ENCODE data around the gene RGS3.

RGS3 gene

DNA sequence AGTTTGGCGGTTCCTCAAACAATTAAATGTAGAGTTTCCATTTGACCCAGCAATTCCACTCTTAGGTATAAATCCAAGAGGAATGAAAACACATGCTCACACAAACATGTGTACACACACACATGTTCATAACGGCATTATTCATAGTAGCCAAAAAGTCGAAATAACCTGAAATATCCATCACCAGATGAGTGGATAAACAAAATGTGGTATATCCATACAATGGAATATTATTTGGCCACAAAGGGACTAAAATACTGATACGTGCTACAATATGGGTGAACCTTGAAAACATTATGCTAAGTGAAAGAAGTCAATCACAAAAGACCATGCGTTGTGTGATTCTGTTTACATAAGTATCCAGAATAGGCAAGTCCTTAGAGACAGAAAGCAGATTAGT, 8.7 kb downstream of the RGS3 start:
- TF ChIP-seq, protein P1, sequence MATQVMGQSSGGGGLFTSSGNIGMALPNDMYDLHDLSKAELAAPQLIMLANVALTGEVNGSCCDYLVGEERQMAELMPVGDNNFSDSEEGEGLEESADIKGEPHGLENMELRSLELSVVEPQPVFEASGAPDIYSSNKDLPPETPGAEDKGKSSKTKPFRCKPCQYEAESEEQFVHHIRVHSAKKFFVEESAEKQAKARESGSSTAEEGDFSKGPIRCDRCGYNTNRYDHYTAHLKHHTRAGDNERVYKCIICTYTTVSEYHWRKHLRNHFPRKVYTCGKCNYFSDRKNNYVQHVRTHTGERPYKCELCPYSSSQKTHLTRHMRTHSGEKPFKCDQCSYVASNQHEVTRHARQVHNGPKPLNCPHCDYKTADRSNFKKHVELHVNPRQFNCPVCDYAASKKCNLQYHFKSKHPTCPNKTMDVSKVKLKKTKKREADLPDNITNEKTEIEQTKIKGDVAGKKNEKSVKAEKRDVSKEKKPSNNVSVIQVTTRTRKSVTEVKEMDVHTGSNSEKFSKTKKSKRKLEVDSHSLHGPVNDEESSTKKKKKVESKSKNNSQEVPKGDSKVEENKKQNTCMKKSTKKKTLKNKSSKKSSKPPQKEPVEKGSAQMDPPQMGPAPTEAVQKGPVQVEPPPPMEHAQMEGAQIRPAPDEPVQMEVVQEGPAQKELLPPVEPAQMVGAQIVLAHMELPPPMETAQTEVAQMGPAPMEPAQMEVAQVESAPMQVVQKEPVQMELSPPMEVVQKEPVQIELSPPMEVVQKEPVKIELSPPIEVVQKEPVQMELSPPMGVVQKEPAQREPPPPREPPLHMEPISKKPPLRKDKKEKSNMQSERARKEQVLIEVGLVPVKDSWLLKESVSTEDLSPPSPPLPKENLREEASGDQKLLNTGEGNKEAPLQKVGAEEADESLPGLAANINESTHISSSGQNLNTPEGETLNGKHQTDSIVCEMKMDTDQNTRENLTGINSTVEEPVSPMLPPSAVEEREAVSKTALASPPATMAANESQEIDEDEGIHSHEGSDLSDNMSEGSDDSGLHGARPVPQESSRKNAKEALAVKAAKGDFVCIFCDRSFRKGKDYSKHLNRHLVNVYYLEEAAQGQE (IDR thresholded peaks at IDR 0.05; ENCODE audit: insufficient replicate concordance, low read depth), result no peak
- TF ChIP-seq, protein P2, sequence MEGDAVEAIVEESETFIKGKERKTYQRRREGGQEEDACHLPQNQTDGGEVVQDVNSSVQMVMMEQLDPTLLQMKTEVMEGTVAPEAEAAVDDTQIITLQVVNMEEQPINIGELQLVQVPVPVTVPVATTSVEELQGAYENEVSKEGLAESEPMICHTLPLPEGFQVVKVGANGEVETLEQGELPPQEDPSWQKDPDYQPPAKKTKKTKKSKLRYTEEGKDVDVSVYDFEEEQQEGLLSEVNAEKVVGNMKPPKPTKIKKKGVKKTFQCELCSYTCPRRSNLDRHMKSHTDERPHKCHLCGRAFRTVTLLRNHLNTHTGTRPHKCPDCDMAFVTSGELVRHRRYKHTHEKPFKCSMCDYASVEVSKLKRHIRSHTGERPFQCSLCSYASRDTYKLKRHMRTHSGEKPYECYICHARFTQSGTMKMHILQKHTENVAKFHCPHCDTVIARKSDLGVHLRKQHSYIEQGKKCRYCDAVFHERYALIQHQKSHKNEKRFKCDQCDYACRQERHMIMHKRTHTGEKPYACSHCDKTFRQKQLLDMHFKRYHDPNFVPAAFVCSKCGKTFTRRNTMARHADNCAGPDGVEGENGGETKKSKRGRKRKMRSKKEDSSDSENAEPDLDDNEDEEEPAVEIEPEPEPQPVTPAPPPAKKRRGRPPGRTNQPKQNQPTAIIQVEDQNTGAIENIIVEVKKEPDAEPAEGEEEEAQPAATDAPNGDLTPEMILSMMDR (IDR thresholded peaks at IDR 0.05; ENCODE audit: insufficient read depth, low read length), result no peak
- TF ChIP-seq POLR2AphosphoS5 (IDR thresholded peaks at IDR 0.05; ENCODE audit: low read depth) (no peak), SPI1 (IDR thresholded peaks at IDR 0.05; ENCODE audit: borderline replicate concordance, low read depth) (no peak), GABPA (IDR thresholded peaks at IDR 0.05; ENCODE audit: low read depth) (no peak)
- Histone ChIP-seq H3K4me3 (replicated peaks; ENCODE audit: insufficient read depth, low read length) (no peak overlapping the region), H3K27ac (replicated peaks) (no peak overlapping the region), H3K27me3 (ENCODE audit: insufficient read depth, poor library complexity, severe bottlenecking) (peaks cover under 1% of the 10 kb centered on the region)
- DNase-seq (ENCODE audit: low read depth in 1 of 2, low spot score in 1 of 2), result no peak

DNA sequence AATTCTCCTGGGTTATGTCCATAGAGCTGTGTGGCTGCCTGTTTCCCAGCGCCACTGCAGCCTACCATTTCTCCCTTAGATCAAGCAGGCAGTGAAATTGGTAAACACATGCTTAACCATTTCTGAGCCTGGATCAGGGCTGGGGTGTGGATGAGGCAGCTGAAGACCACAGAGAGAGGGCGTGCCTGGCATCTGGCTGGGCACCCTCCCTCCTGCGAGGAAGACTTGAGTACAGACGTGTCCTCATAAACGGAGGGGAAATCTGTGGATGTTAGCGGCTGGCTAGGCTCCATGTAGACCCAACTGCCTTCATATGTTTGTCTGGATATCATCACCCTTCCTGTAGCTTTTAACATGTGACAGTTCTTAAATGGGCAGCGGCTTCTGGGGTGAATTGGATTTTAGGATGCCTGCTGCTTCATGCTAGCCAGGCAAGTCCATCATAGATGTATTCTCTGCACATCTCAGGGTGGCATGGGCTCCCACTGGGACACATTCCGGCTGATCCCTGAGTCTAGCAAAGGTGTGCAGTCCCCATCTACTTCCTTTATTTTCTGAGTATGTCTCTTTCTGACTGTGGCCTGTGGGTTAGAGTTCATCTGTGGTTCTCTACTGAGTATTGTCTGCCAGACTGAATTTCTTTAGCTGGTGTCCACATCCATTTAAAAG, 11.0 kb downstream of the RGS3 start:
- DNase-seq (ENCODE audit: low read depth in 1 of 2, low spot score in 1 of 2), result no peak
- H3K27me3 ChIP-seq (ENCODE audit: insufficient read depth, poor library complexity, severe bottlenecking), result peaks cover 3% of the 10 kb centered on the region
- no peak overlapping the region for H3K27ac ChIP-seq (replicated peaks)

DNA sequence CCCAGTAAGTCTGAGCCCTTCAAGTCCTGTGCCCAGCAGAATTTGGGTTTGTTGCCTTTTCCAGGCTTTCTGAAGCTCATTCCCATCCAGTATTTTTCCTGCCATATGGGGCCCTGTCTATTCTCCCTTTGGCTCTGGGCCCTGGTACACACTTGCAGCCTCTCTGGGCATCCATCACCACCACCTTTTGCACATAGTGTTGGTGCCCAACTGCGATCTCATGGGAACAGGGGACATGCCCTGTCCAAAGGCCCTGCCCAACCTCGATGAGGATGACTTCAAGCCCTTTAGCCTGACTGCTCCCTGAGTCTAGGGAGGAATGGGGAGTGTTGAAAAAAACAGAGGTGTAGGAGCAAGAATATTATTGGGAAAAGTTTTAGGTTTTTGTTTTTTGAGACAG, 11.5 kb downstream of the RGS3 start:
- Histone ChIP-seq H3K4me3 (replicated peaks; ENCODE audit: insufficient read depth, low read length) (no peak overlapping the region), H3K27me3 (ENCODE audit: insufficient read depth, poor library complexity, severe bottlenecking) (peaks cover 3% of the 10 kb centered on the region), H3K27ac (replicated peaks) (no peak overlapping the region)
- TF ChIP-seq SPI1 (IDR thresholded peaks at IDR 0.05; ENCODE audit: borderline replicate concordance, low read depth), result no peak
- no peak for TF ChIP-seq GABPA (IDR thresholded peaks at IDR 0.05; ENCODE audit: low read depth)
- TF ChIP-seq POLR2AphosphoS5 (IDR thresholded peaks at IDR 0.05; ENCODE audit: low read depth), result no peak
- TF ChIP-seq, protein P1 (IDR thresholded peaks at IDR 0.05; ENCODE audit: insufficient replicate concordance, low read depth), result no peak
- TF ChIP-seq, protein P2 (IDR thresholded peaks at IDR 0.05; ENCODE audit: insufficient read depth, low read length), result no peak
- DNase-seq (ENCODE audit: low read depth in 1 of 2, low spot score in 1 of 2), result no peak

More for the DNA sequence above, 11.0 kb downstream of the RGS3 start:
- TF ChIP-seq, protein P1 (IDR thresholded peaks at IDR 0.05; ENCODE audit: insufficient replicate concordance, low read depth), result no peak
- TF ChIP-seq GABPA (IDR thresholded peaks at IDR 0.05; ENCODE audit: low read depth) (no peak), POLR2AphosphoS5 (IDR thresholded peaks at IDR 0.05; ENCODE audit: low read depth) (no peak), SPI1 (IDR thresholded peaks at IDR 0.05; ENCODE audit: borderline replicate concordance, low read depth) (no peak)
- TF ChIP-seq, protein P2 (IDR thresholded peaks at IDR 0.05; ENCODE audit: insufficient read depth, low read length), result no peak
- H3K4me3 ChIP-seq (replicated peaks; ENCODE audit: insufficient read depth, low read length), result no peak overlapping the region
